Measurements from ENCODE around the gene TMEM252.

Gene TMEM252

DNA sequence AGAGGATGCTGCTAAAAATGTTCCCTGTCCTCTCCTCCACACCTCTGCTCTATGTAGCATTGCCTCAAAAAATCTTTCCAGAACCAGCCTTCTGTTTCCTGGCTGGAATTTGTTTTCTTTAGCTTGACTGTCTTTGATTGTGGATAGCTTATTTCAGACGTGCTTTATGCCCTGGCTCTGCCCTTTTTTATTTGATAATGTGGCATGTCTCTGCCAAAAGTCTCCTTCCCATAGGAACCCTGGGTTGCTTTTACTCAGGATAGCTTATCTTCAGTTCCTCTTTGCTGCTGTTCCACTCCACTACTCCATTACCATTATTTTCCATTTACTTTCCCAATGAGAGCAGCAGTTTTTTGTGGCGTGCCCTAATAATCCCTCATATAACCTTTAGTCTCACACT, 885 bp upstream of the TMEM252 start:
- TF ChIP-seq, protein P1, sequence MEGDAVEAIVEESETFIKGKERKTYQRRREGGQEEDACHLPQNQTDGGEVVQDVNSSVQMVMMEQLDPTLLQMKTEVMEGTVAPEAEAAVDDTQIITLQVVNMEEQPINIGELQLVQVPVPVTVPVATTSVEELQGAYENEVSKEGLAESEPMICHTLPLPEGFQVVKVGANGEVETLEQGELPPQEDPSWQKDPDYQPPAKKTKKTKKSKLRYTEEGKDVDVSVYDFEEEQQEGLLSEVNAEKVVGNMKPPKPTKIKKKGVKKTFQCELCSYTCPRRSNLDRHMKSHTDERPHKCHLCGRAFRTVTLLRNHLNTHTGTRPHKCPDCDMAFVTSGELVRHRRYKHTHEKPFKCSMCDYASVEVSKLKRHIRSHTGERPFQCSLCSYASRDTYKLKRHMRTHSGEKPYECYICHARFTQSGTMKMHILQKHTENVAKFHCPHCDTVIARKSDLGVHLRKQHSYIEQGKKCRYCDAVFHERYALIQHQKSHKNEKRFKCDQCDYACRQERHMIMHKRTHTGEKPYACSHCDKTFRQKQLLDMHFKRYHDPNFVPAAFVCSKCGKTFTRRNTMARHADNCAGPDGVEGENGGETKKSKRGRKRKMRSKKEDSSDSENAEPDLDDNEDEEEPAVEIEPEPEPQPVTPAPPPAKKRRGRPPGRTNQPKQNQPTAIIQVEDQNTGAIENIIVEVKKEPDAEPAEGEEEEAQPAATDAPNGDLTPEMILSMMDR (conservative IDR thresholded peaks at IDR 0.05; ENCODE audit: low read depth, low read length), result no peak
- no peak overlapping the region for H3K4me3 ChIP-seq (ENCODE audit: low read length)
- no peak for DNase-seq (ENCODE audit: low read depth)

DNA sequence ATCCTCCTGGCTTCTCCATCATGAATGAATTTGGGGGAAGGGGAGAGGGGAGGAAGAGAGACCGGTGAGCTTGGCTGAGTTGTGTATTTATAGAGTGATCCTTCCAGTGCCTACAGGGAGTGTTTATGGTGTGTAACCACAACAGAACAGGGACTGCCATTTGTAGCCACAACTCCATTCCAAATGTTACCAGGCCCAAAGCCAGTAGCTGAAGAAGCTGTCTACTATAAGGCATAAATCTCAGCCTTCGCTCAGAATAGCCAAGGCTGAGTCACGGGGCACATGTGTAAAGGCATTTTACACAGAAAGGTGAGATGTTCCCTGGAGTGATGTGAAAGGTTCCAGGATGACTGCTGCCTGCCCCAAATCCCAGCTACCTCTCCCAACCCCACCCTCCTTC, 2.5 kb downstream of the TMEM252 start:
- H3K4me3 ChIP-seq (ENCODE audit: low read length), result no peak overlapping the region
- TF ChIP-seq, protein P1 (conservative IDR thresholded peaks at IDR 0.05; ENCODE audit: low read depth, low read length), result no peak
- DNase-seq (ENCODE audit: low read depth), result no peak

DNA sequence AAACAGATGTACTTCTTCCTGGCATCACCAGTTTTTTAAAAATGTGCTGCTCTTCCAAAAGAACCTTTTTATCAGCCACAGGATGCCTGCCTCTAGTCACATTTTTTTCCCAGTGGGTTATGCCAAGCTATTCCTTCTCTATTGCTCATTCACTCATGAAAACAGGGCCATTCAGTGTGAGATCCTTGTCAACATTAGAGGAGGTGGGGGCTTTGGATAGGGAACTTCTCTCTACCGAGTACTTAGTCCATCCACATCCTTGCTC, 3.1 kb downstream of the TMEM252 start:
- DNase-seq (ENCODE audit: low read depth), result no peak
- TF ChIP-seq, protein P1 (conservative IDR thresholded peaks at IDR 0.05; ENCODE audit: low read depth, low read length), result no peak
- H3K4me3 ChIP-seq (ENCODE audit: low read length), result no peak overlapping the region

DNA sequence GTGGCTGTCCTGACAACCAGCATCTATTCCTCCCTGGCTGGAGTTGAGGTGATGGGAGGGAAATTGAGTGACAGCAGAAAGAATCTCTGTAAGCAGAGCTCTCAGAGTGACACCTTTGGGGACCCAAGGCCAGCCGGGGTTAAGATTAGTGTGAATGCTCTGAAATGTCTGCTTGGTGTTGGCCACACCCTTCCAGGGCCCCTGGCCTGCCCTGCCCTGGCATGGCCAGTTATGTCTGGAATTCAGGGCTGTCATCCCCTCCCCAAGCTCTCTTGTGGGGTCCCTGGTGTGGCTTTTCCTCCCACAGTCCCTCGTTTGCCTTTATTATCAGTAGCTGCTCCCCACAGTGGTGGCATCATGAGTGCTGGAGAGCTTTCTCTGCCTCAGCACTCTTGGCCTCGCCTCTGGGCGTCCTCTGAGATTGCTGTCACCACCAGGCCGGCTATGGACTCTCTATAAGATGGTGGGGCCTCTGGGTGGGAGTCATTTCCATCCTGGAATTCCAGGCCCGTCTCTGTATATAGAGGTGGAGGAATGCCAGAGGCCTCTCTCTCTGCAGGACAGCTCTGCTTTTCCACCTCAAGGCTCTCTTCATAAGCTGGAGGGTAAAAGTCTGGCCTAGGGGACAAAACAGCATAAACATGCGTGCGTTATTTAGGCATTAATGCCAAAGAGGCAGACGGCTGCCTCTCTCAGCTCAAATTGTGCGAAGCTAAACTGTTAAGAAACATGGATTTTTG, 3.6 kb downstream of the TMEM252 start:
- H3K4me3 ChIP-seq (ENCODE audit: low read length), result no peak overlapping the region
- TF ChIP-seq, protein P1 (conservative IDR thresholded peaks at IDR 0.05; ENCODE audit: low read depth, low read length), result no peak
- no peak for DNase-seq (ENCODE audit: low read depth)

DNA sequence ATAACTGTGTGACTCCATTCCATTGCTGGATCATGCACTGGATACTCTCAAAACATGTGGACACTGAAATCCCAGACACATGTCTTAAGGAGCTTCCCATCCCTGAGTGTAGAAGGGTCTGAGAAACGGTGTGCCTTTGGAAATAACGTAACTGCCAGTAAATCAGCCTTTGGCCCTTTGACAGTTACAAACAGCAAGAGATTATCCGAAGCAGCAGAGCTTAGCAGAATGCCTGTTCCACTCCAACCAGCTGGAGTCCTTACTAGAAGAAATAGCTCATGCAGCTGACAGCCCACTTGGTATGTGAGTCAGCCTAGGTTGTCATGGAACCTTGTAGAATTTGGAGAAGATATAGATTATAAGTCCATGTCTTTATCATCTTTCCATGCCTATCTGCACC, 7.0 kb downstream of the TMEM252 start:
- H3K4me3 ChIP-seq (ENCODE audit: low read length), result no peak overlapping the region
- TF ChIP-seq, protein P1 (conservative IDR thresholded peaks at IDR 0.05; ENCODE audit: low read depth, low read length), result no peak
- DNase-seq (ENCODE audit: low read depth), result peak; percentile 49

DNA sequence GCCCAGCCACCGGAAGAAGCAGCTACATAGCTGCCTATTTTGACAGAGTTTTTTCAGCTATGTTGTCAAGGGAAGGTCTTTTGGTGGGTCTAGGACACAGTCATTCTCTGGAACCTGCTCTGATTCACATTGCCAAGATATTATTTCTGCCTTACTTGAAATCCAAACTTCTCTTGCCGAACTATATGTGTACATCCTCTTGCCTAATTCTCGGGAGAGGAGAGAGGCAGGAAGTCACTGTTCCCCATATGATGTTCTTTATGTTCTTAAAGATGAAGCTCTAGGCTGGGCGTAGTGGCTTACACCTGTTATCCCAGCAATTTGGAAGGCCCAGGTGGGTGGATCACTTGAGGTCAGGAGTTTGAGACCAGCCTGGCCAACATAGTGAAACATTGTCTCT, 8.6 kb downstream of the TMEM252 start:
- no peak overlapping the region for H3K4me3 ChIP-seq (ENCODE audit: low read length)
- no peak for DNase-seq (ENCODE audit: low read depth)
- TF ChIP-seq, protein P1 (conservative IDR thresholded peaks at IDR 0.05; ENCODE audit: low read depth, low read length), result no peak

DNA sequence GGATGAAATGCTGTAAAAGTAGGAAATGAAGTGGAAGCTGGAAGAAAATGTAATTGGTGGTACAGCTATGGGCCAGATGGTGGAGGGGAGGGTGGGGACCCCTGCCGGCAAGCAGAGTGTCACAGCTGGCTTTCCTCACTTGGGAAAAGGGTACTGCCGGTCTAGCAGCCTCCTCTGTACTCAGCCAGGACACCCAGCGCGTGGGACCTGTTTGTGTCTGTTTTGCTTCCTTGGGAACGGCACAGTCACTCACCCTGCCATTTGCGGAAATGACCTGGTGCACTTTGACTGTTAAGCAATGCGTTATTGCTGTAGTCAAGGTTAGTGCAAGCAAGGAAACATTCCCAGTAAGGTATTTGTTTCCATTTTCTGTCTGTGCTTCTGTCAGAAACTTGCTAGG, 10.1 kb downstream of the TMEM252 start:
- no peak for DNase-seq (ENCODE audit: low read depth)
- TF ChIP-seq, protein P1 (conservative IDR thresholded peaks at IDR 0.05; ENCODE audit: low read depth, low read length), result no peak
- no peak overlapping the region for H3K4me3 ChIP-seq (ENCODE audit: low read length)

All from retinal pigment epithelial cell (primary cell).